Natural killer cell (primary cell): Measurements from ENCODE around the gene KIF25. TPM values are rescaled to one million over a fixed set of nuclear protein-coding genes. Genes with fewer than 3 reads are reported as not detected.

Experiments used
- ATAC-seq, 3 donors: fragments of 150-1000 bp in 2 of 3; fragments of 200-7000 bp in 1 of 3; cut with Tn5 transposase; 1 replicate in 1 of 3; 2 replicates in 2 of 3; pipeline ENCODE4 v1.10.0; 2021; ENCODE audit warnings: mild to moderate bottlenecking in 2 of 3, moderate library complexity in 2 of 3
- DNase-seq, 2 donors: peaks; one replicate each; pipeline versions ENCODE4 v3.0.0 to v3.0.0-alpha.2; 2013 to 2021; ENCODE audit warnings: mixed read lengths in 1 of 2
- H3K27ac ChIP-seq: one replicate; pipeline ENCODE4 v1.5.1; 2013; ENCODE audit warnings: mild to moderate bottlenecking, low read length
- H3K27me3 ChIP-seq: one replicate; pipeline ENCODE4 v1.6.1; 2013; ENCODE audit warnings: low read length; ENCODE audit not compliant: control insufficient read depth, insufficient read depth
- H3K36me3 ChIP-seq: one replicate; pipeline ENCODE4 v1.6.1; 2013; ENCODE audit warnings: low read length; ENCODE audit not compliant: control insufficient read depth, insufficient read depth
- H3K4me1 ChIP-seq: one replicate; pipeline ENCODE4 v1.6.1; 2013; ENCODE audit warnings: low read length; ENCODE audit not compliant: control insufficient read depth, insufficient read depth
- H3K4me3 ChIP-seq: one replicate; pipeline ENCODE4 v1.5.1; 2013; ENCODE audit warnings: low read length
- H3K9me3 ChIP-seq: one replicate; pipeline ENCODE4 v1.6.1; 2013; ENCODE audit warnings: low read length; ENCODE audit not compliant: control insufficient read depth, insufficient read depth
- H3K27ac Mint-ChIP-seq, 2 donors: one replicate each; pipeline ENCODE4 v1.8.0; 2022; ENCODE audit warnings: mild to moderate bottlenecking in 2 of 2, mixed read lengths in 2 of 2, moderate library complexity in 1 of 2
- H3K27me3 Mint-ChIP-seq, 2 donors: one replicate each; pipeline ENCODE4 v1.8.0; 2022; ENCODE audit warnings: low read depth in 2 of 2, mixed read lengths in 2 of 2
- H3K36me3 Mint-ChIP-seq: one replicate; pipeline ENCODE4 v1.8.0; 2022; ENCODE audit warnings: mixed read lengths
- H3K4me1 Mint-ChIP-seq, 2 donors: one replicate each; pipeline ENCODE4 v1.8.0; 2022; ENCODE audit warnings: mixed read lengths in 2 of 2
- H3K4me3 Mint-ChIP-seq: one replicate; pipeline ENCODE4 v1.8.0; 2022; ENCODE audit warnings: mild to moderate bottlenecking, moderate library complexity, mixed read lengths
- H3K9me3 Mint-ChIP-seq, 2 donors: one replicate each; pipeline ENCODE4 v1.8.0; 2022; ENCODE audit warnings: mixed read lengths in 2 of 2
- WGBS: methylation state at CpG from one replicate; pipeline ENCODE4 v1.1.7; 2013; ENCODE audit warnings: missing lambda C conversion rate; ENCODE audit not compliant: insufficient coverage; 5-methylcytosine and 5-hydroxymethylcytosine counted together
- intact Hi-C: fragments of 100-400 bp; cut with micrococcal nuclease; formaldehyde crosslinking; loops from one replicate; pipeline ENCODE4 v1.14.2; 2022
- total RNA-seq, 4 donors: library from RNA; stranded (reverse); fragments of 120-200 nt in 1 of 4; gene quantifications; one replicate each; pipeline versions ENCODE4 v1.2.3 to v1.2.4, GENCODE V29; 2013 to 2022
- TF ChIP-seq, protein P1 (sequence below): fragments of 200-600 bp; IDR thresholded peaks from one replicate; pipeline ENCODE4 v1.8.0; 2022; ENCODE audit warnings: antibody characterized with exemption

Gene KIF25
- total RNA-seq, 3 donors from 2014 or later (not counting 1 experiment from before 2014, with no cell fraction given) = not detected

GRCh38 chr6:168017629-168018028 lies 20.2 kb downstream of the KIF25 start:
- ATAC-seq = no peak

DNA sequence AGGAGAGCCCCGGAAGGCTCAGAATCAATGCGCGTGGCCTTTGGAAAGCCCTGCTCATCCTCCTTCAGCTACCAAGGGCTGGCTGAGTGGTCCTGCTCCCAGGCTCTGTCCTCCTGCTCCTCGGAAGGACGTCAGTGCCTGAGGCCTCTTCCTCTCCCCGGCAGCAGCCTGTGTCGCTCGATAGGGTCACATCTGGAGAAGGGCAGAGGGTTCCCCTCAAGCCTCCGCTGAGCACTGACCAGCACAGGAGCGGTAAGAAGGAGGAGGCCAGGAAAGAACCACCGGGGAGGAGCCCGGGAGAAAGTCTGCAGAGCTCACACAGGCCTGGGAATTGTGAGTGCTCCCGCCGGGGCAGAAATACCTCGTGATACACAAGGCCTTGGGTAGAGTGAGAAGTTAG lies 21.2 kb downstream of the KIF25 start:
- no peak overlapping the region for H3K27ac Mint-ChIP-seq
- TF ChIP-seq, protein P1, sequence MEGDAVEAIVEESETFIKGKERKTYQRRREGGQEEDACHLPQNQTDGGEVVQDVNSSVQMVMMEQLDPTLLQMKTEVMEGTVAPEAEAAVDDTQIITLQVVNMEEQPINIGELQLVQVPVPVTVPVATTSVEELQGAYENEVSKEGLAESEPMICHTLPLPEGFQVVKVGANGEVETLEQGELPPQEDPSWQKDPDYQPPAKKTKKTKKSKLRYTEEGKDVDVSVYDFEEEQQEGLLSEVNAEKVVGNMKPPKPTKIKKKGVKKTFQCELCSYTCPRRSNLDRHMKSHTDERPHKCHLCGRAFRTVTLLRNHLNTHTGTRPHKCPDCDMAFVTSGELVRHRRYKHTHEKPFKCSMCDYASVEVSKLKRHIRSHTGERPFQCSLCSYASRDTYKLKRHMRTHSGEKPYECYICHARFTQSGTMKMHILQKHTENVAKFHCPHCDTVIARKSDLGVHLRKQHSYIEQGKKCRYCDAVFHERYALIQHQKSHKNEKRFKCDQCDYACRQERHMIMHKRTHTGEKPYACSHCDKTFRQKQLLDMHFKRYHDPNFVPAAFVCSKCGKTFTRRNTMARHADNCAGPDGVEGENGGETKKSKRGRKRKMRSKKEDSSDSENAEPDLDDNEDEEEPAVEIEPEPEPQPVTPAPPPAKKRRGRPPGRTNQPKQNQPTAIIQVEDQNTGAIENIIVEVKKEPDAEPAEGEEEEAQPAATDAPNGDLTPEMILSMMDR = no peak
- H3K27ac ChIP-seq = no peak overlapping the region
- no peaks in the 10 kb centered on the region for H3K27me3 ChIP-seq
- 96% methylated on average over 15 of the region's 15 CpGs for WGBS
- no peaks in the 10 kb centered on the region for H3K9me3 ChIP-seq
- ATAC-seq (no peak), DNase-seq (no peak)
- no peaks in the 10 kb centered on the region for H3K4me1 ChIP-seq
- H3K36me3 ChIP-seq = no peaks in the 10 kb centered on the region
- no peaks in the 10 kb centered on the region for H3K27me3 Mint-ChIP-seq
- H3K4me3 ChIP-seq = no peak overlapping the region
- no peak overlapping the region for H3K4me3 Mint-ChIP-seq
- no peaks in the 10 kb centered on the region for H3K9me3 Mint-ChIP-seq
- H3K4me1 Mint-ChIP-seq = no peaks in the 10 kb centered on the region
- intact Hi-C loops = no loop called here
- no peaks in the 10 kb centered on the region for H3K36me3 Mint-ChIP-seq

More at GRCh38 chr6:168017629-168018028, 20.2 kb downstream of the KIF25 start:
- H3K4me3 Mint-ChIP-seq = no peak overlapping the region
- intact Hi-C loops = no loop called here
- no peak for DNase-seq
- H3K9me3 ChIP-seq = peaks cover 6% of the 10 kb centered on the region
- TF ChIP-seq, protein P1 = no peak
- no peak overlapping the region for H3K27ac ChIP-seq
- H3K36me3 Mint-ChIP-seq = no peaks in the 10 kb centered on the region
- no peaks in the 10 kb centered on the region for H3K4me1 Mint-ChIP-seq
- no peak overlapping the region for H3K27ac Mint-ChIP-seq
- 79% methylated on average over 11 of the region's 11 CpGs for WGBS
- H3K36me3 ChIP-seq = no peaks in the 10 kb centered on the region
- no peak overlapping the region for H3K4me3 ChIP-seq
- no peaks in the 10 kb centered on the region for H3K4me1 ChIP-seq
- H3K27me3 Mint-ChIP-seq = no peaks in the 10 kb centered on the region
- H3K27me3 ChIP-seq = no peaks in the 10 kb centered on the region
- H3K9me3 Mint-ChIP-seq = no peaks in the 10 kb centered on the region

- Histone ChIP-seq H3K9me3 (no peaks in the 10 kb centered on the region), H3K36me3 (no peaks in the 10 kb centered on the region), H3K4me1 (no peaks in the 10 kb centered on the region), H3K27me3 (no peaks in the 10 kb centered on the region), H3K27ac (no peak overlapping the region), H3K4me3 (no peak overlapping the region)
- 95% methylated on average over 8 of the region's 8 CpGs for WGBS
- TF ChIP-seq, protein P1 = no peak
- Mint-ChIP-seq H3K4me3 (no peak overlapping the region), H3K36me3 (no peaks in the 10 kb centered on the region), H3K4me1 (no peaks in the 10 kb centered on the region), H3K27ac (no peak overlapping the region), H3K9me3 (no peaks in the 10 kb centered on the region), H3K27me3 (no peaks in the 10 kb centered on the region)
- intact Hi-C loops = no loop called here
- DNase-seq (no peak), ATAC-seq (no peak)
Measured at GRCh38 chr6:168020242-168020641, 22.8 kb downstream of the KIF25 start.

DNA sequence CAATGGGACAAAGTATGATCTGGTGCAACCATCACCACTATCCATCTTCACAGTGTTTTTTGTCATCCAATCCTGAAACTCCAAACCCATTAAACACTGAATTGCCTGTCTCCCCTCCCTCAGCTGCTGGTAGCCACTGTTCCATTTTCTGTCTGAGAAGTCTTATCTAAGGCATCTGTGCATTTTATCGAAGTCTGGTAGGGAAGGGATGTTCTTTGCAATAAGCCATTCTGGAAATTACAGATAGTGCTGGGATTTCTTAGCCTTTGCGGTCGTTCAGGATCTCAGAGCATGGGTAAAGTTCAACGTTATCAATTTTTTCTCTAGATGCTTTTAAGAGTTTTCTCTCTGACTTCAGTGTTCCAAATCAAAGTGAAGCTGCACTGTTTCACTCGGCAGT lies 24.1 kb downstream of the KIF25 start:
- Histone ChIP-seq H3K4me1 (no peaks in the 10 kb centered on the region), H3K36me3 (no peaks in the 10 kb centered on the region), H3K27me3 (no peaks in the 10 kb centered on the region), H3K27ac (no peak overlapping the region), H3K4me3 (no peak overlapping the region), H3K9me3 (no peaks in the 10 kb centered on the region)
- peaks cover under 1 to 6% of the 10 kb centered on the region in 2 donors for H3K27me3 Mint-ChIP-seq
- no peaks in the 10 kb centered on the region for H3K9me3 Mint-ChIP-seq
- no peak overlapping the region for H3K27ac Mint-ChIP-seq
- no peaks in the 10 kb centered on the region for H3K4me1 Mint-ChIP-seq
- no peak for ATAC-seq
- H3K36me3 Mint-ChIP-seq = no peaks in the 10 kb centered on the region
- TF ChIP-seq, protein P1 = no peak
- no peak overlapping the region for H3K4me3 Mint-ChIP-seq
- WGBS = 83% methylated on average over 4 of the region's 5 CpGs
- no peak for DNase-seq
- intact Hi-C loops = no loop called here
